ENCODE measurements around the gene MACROH2A1.

GRCh38 chr5:135405082-135405481, 6.1 kb upstream of the MACROH2A1 start:
- TF ChIP-seq CTCF (IDR thresholded peaks at IDR 0.05) (no peak), POLR2A (IDR thresholded peaks at IDR 0.05) (no peak), POLR2AphosphoS5 (IDR thresholded peaks at IDR 0.05) (no peak)
